ENCODE data around the gene DDX54. TPM values are rescaled to one million over a fixed set of nuclear protein-coding genes. Genes with fewer than 3 reads are reported as not detected.

DDX54 gene
- total RNA-seq, 1 experiment from 2014 or later = 151 TPM

DNA sequence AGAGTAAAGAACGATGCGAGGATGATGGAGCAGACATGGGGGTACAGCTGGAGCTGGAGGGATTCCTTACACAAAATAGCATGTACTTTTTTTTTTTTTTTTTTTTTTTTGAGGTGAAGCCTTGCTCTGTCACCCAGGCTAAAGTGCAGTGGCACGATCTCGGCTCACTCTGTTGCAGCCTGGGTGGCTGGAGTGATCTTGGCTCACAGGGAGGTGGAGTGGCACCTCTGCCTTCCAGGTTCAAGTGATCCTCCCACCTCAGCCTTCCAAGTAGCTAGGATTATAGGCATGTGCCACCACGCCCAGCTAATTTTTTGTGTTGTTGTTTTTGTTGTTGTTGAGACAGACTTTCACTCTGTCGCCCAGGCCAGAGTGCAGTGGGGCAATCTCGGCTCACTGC is 44.6 kb downstream of the DDX54 start (continued):
- no peak for TF ChIP-seq ZNF512 (CRISPR knock-in tag; IDR thresholded peaks at IDR 0.05; ENCODE audit: borderline replicate concordance)
- TF ChIP-seq, protein P1, sequence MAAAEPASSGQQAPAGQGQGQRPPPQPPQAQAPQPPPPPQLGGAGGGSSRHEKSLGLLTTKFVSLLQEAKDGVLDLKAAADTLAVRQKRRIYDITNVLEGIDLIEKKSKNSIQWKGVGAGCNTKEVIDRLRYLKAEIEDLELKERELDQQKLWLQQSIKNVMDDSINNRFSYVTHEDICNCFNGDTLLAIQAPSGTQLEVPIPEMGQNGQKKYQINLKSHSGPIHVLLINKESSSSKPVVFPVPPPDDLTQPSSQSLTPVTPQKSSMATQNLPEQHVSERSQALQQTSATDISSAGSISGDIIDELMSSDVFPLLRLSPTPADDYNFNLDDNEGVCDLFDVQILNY (CRISPR knock-in tag; IDR thresholded peaks at IDR 0.05) = no peak
- TF ChIP-seq CREB1 (CRISPR knock-in tag; IDR thresholded peaks at IDR 0.05) = no peak
- TF ChIP-seq, protein P2, sequence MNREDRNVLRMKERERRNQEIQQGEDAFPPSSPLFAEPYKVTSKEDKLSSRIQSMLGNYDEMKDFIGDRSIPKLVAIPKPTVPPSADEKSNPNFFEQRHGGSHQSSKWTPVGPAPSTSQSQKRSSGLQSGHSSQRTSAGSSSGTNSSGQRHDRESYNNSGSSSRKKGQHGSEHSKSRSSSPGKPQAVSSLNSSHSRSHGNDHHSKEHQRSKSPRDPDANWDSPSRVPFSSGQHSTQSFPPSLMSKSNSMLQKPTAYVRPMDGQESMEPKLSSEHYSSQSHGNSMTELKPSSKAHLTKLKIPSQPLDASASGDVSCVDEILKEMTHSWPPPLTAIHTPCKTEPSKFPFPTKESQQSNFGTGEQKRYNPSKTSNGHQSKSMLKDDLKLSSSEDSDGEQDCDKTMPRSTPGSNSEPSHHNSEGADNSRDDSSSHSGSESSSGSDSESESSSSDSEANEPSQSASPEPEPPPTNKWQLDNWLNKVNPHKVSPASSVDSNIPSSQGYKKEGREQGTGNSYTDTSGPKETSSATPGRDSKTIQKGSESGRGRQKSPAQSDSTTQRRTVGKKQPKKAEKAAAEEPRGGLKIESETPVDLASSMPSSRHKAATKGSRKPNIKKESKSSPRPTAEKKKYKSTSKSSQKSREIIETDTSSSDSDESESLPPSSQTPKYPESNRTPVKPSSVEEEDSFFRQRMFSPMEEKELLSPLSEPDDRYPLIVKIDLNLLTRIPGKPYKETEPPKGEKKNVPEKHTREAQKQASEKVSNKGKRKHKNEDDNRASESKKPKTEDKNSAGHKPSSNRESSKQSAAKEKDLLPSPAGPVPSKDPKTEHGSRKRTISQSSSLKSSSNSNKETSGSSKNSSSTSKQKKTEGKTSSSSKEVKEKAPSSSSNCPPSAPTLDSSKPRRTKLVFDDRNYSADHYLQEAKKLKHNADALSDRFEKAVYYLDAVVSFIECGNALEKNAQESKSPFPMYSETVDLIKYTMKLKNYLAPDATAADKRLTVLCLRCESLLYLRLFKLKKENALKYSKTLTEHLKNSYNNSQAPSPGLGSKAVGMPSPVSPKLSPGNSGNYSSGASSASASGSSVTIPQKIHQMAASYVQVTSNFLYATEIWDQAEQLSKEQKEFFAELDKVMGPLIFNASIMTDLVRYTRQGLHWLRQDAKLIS (CRISPR knock-in tag; IDR thresholded peaks at IDR 0.05; ENCODE audit: borderline replicate concordance) = no peak
- TF ChIP-seq MYBL2 (CRISPR knock-in tag; IDR thresholded peaks at IDR 0.05) = no peak
- TF ChIP-seq ZNF396 (CRISPR knock-in tag; IDR thresholded peaks at IDR 0.05; ENCODE audit: borderline replicate concordance) = no peak
- TF ChIP-seq CREM (CRISPR knock-in tag; IDR thresholded peaks at IDR 0.05) = no peak
- TF ChIP-seq, protein P3, sequence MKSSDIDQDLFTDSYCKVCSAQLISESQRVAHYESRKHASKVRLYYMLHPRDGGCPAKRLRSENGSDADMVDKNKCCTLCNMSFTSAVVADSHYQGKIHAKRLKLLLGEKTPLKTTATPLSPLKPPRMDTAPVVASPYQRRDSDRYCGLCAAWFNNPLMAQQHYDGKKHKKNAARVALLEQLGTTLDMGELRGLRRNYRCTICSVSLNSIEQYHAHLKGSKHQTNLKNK (CRISPR knock-in tag; IDR thresholded peaks at IDR 0.05) = no peak
- TF ChIP-seq RORB (CRISPR knock-in tag; IDR thresholded peaks at IDR 0.05) = no peak

- ATAC-seq = no peak
- CTCF ChIA-PET = interaction anchor here (0.6 to 1.6 kb wide), 5 partner anchors 10 to 323 kb away, joined by 3 to 5 read pairs (median 3); partner anchors contain the start of gene CFAP73
- POLR2A ChIA-PET = interaction anchor here (1.3 kb wide), 1 partner anchor 14 kb away, joined by 3 read pairs; no protein-coding TSS in a partner anchor
Measured at GRCh38 chr12:113138826-113139225, 46.5 kb downstream of the DDX54 start.

More at GRCh38 chr12:113138826-113139225, 46.5 kb downstream of the DDX54 start:
- peaks cover 26% of the 10 kb centered on the region for H3K27me3 Mint-ChIP-seq (ENCODE audit: low read depth)
- H3K27ac Mint-ChIP-seq = no peak overlapping the region
- no peaks in the 10 kb centered on the region for H3K9me3 Mint-ChIP-seq
- peaks cover 15% of the 10 kb centered on the region for H3K4me1 Mint-ChIP-seq
- no peak for TF ChIP-seq CDX4 (CRISPR knock-in tag; IDR thresholded peaks at IDR 0.05; ENCODE audit: borderline replicate concordance)
- TF ChIP-seq, protein P1 (CRISPR knock-in tag; IDR thresholded peaks at IDR 0.05) = no peak
- TF ChIP-seq ETV6 (CRISPR knock-in tag; IDR thresholded peaks at IDR 0.05) = no peak
- TF ChIP-seq GABPB1 (CRISPR knock-in tag; IDR thresholded peaks at IDR 0.05) = no peak
- TF ChIP-seq E2F1 (CRISPR knock-in tag; IDR thresholded peaks at IDR 0.05) = no peak
- TF ChIP-seq ZNF671 (CRISPR knock-in tag; IDR thresholded peaks at IDR 0.05) = no peak
- TF ChIP-seq NR2C2 (CRISPR knock-in tag; IDR thresholded peaks at IDR 0.05) = no peak
- no peak for TF ChIP-seq JUN (CRISPR knock-in tag; IDR thresholded peaks at IDR 0.05)
- DNase-seq (ENCODE audit: low spot score) = no peak
- H3K4me3 Mint-ChIP-seq = no peak overlapping the region
- H3K36me3 Mint-ChIP-seq = no peaks in the 10 kb centered on the region

All from WTC11 (cell line).